Measurements from ENCODE around the gene VASN.

The VASN gene

GRCh38 chr16:4325253-4325758 is 46.3 kb upstream of the VASN start:
- H3K27ac Mint-ChIP-seq, result no peak overlapping the region
- H3K27me3 Mint-ChIP-seq (ENCODE audit: low read depth, poor library complexity), result no peaks in the 10 kb centered on the region
- DNase-seq, result no peak
- H3K36me3 Mint-ChIP-seq (ENCODE audit: low read depth), result peaks cover 5% of the 10 kb centered on the region
- H3K4me3 Mint-ChIP-seq, result no peak overlapping the region
- TF ChIP-seq CTCF (IDR thresholded peaks at IDR 0.05), result no peak
- no peaks in the 10 kb centered on the region for H3K9me3 Mint-ChIP-seq
- peaks cover 53% of the 10 kb centered on the region for H3K4me1 Mint-ChIP-seq

GRCh38 chr16:4327386-4328045 is 44.1 kb upstream of the VASN start:
- no peaks in the 10 kb centered on the region for H3K27me3 Mint-ChIP-seq (ENCODE audit: low read depth, poor library complexity)
- no peak for TF ChIP-seq CTCF (IDR thresholded peaks at IDR 0.05)
- peaks cover 43% of the 10 kb centered on the region for H3K4me1 Mint-ChIP-seq
- DNase-seq, result no peak
- H3K9me3 Mint-ChIP-seq, result no peaks in the 10 kb centered on the region
- H3K36me3 Mint-ChIP-seq (ENCODE audit: low read depth), result peaks cover 5% of the 10 kb centered on the region
- no peak overlapping the region for H3K27ac Mint-ChIP-seq
- H3K4me3 Mint-ChIP-seq, result no peak overlapping the region

GRCh38 chr16:4328046-4328781 is 43.4 kb upstream of the VASN start:
- H3K4me1 Mint-ChIP-seq, result peaks cover 43% of the 10 kb centered on the region
- peak; percentile 37 for TF ChIP-seq CTCF (IDR thresholded peaks at IDR 0.05)
- H3K36me3 Mint-ChIP-seq (ENCODE audit: low read depth), result peaks cover 5% of the 10 kb centered on the region
- peak overlapping the region; percentile 49 for H3K4me3 Mint-ChIP-seq
- no peaks in the 10 kb centered on the region for H3K9me3 Mint-ChIP-seq
- peak; percentile 79 for DNase-seq
- no peaks in the 10 kb centered on the region for H3K27me3 Mint-ChIP-seq (ENCODE audit: low read depth, poor library complexity)
- no peak overlapping the region for H3K27ac Mint-ChIP-seq

- no peaks in the 10 kb centered on the region for H3K27me3 Mint-ChIP-seq (ENCODE audit: low read depth, poor library complexity)
Observed at GRCh38 chr16:4328782-4329775, 42.6 kb upstream of the VASN start.

More at GRCh38 chr16:4328782-4329775, 42.6 kb upstream of the VASN start:
- TF ChIP-seq CTCF (IDR thresholded peaks at IDR 0.05), result no peak
- Mint-ChIP-seq H3K4me1 (peaks cover 37% of the 10 kb centered on the region), H3K9me3 (no peaks in the 10 kb centered on the region), H3K36me3 (ENCODE audit: low read depth) (peaks cover 5% of the 10 kb centered on the region), H3K27ac (no peak overlapping the region), H3K4me3 (no peak overlapping the region)
- DNase-seq, result no peak

All from nephron progenitor cell (in vitro differentiated cells).